Inflammatory macrophage treated with lipopolysaccharide for 4 hours (primary cell): ENCODE results near the gene RALBP1.
"Not testable (repeated sequence)": the region's sequence is repeated elsewhere in the genome, so short reads cannot be mapped to it uniquely, and the experiment has no call there.

Source experiments
- DNase-seq: peaks from one replicate; pipeline ENCODE4 v3.0.0-alpha.2; 2020

The RALBP1 gene

GRCh38 chr18:9455718-9456511, 19.4 kb upstream of the RALBP1 start:
- no peak for DNase-seq

GRCh38 chr18:9466127-9466526, 9.2 kb upstream of the RALBP1 start:
- DNase-seq: no peak

- peak; percentile 78 for DNase-seq
Observed at GRCh38 chr18:9466846-9467245, 8.5 kb upstream of the RALBP1 start.

- no peak for DNase-seq
Observed at GRCh38 chr18:9468998-9469397, 6.3 kb upstream of the RALBP1 start.

- DNase-seq: peak; percentile 44
Observed at GRCh38 chr18:9469685-9470084, 5.6 kb upstream of the RALBP1 start.

- DNase-seq: no peak
Observed at GRCh38 chr18:9474108-9474982, 968 bp upstream of the RALBP1 start.

GRCh38 chr18:9475643-9476591, 604 bp downstream of the RALBP1 start:
- DNase-seq: peak; percentile 36

GRCh38 chr18:9476949-9477348, 1.6 kb downstream of the RALBP1 start:
- not testable (repeated sequence) for DNase-seq

GRCh38 chr18:9477509-9477908, 2.2 kb downstream of the RALBP1 start:
- DNase-seq: no peak

GRCh38 chr18:9478545-9478944, 3.2 kb downstream of the RALBP1 start:
- no peak for DNase-seq

GRCh38 chr18:9482790-9483189, 7.5 kb downstream of the RALBP1 start:
- peak; percentile 65 for DNase-seq

- DNase-seq: no peak
Observed at GRCh38 chr18:9483526-9483925, 8.2 kb downstream of the RALBP1 start.

GRCh38 chr18:9484856-9485255, 9.5 kb downstream of the RALBP1 start:
- peak; percentile 38 for DNase-seq

- peak; percentile 61 for DNase-seq
Observed at GRCh38 chr18:9488538-9488937, 13.2 kb downstream of the RALBP1 start.

GRCh38 chr18:9494778-9495331, 19.5 kb downstream of the RALBP1 start:
- peak; percentile 85 for DNase-seq

GRCh38 chr18:9495465-9495864, 20.2 kb downstream of the RALBP1 start:
- DNase-seq: no peak

- no peak for DNase-seq
Observed at GRCh38 chr18:9495916-9496705, 20.8 kb downstream of the RALBP1 start.

- DNase-seq: no peak
Observed at GRCh38 chr18:9506046-9506792, 30.9 kb downstream of the RALBP1 start.

- DNase-seq: no peak
Observed at GRCh38 chr18:9507565-9508088, 32.3 kb downstream of the RALBP1 start.

- no peak for DNase-seq
Observed at GRCh38 chr18:9508446-9509025, 33.2 kb downstream of the RALBP1 start.
